WI38 (cell line): ENCODE measurements around the gene SLC5A9.

Experiments
- H3K4me3 ChIP-seq: 2 replicates; pipeline ENCODE4 v1.5.1; 2011; ENCODE audit warnings: low read depth, mild to moderate bottlenecking, control low read depth, low read length
- CTCF ChIP-seq: IDR thresholded peaks from 2 replicates; pipeline ENCODE4 v1.5.1; 2012; ENCODE audit warnings: low read depth, mild to moderate bottlenecking, control low read depth, low read length

The SLC5A9 gene

GRCh38 chr1:48214820-48215219 lies 7.7 kb upstream of the SLC5A9 start:
- TF ChIP-seq CTCF, result no peak
- no peak overlapping the region for H3K4me3 ChIP-seq

GRCh38 chr1:48215222-48215621 lies 7.3 kb upstream of the SLC5A9 start:
- TF ChIP-seq CTCF, result no peak
- no peak overlapping the region for H3K4me3 ChIP-seq

- H3K4me3 ChIP-seq, result no peak overlapping the region
- no peak for TF ChIP-seq CTCF
Measured at GRCh38 chr1:48215889-48216288, 6.6 kb upstream of the SLC5A9 start.

- H3K4me3 ChIP-seq, result no peak overlapping the region
- TF ChIP-seq CTCF, result no peak
Measured at GRCh38 chr1:48216313-48216712, 6.2 kb upstream of the SLC5A9 start.

- no peak overlapping the region for H3K4me3 ChIP-seq
- TF ChIP-seq CTCF, result no peak
Measured at GRCh38 chr1:48216941-48217340, 5.6 kb upstream of the SLC5A9 start.

- TF ChIP-seq CTCF, result no peak
- H3K4me3 ChIP-seq, result no peak overlapping the region
Measured at GRCh38 chr1:48217856-48218255, 4.7 kb upstream of the SLC5A9 start.

- no peak for TF ChIP-seq CTCF
- no peak overlapping the region for H3K4me3 ChIP-seq
Measured at GRCh38 chr1:48219803-48220202, 2.7 kb upstream of the SLC5A9 start.

GRCh38 chr1:48221122-48221521 lies 1.4 kb upstream of the SLC5A9 start:
- no peak overlapping the region for H3K4me3 ChIP-seq
- no peak for TF ChIP-seq CTCF
